HG03342 (cell line): Measurements from ENCODE around the gene TTN.
"Not testable (repeated sequence)": the region's sequence is repeated elsewhere in the genome, so short reads cannot be mapped to it uniquely, and the experiment has no call there.

ENCODE experiments used
- ATAC-seq: cut with Tn5 transposase; IDR thresholded peaks from one replicate; pipeline ENCODE4 v1.9.1; 2021; ENCODE audit warnings: mild to moderate bottlenecking, moderate library complexity; ENCODE audit not compliant: unreplicated experiment

TTN gene

DNA sequence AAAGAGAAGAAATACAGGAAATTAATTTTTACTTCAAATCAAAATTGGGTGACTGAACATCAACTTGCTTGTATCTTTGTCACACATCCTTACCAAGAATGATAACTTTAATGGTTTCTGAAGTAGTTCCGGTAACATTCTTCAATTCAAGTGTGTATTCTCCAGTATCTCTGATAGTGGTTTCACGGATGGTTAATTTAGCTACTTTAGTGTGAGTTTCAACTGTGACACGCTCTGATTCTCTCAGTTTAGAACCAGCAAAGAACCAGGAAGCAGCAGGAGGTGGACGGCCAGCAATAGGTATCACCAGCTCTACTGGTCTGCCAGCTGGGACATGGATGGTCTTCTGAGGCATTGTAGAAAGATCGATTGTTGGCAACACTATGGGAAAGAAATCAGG is 264.7 kb downstream of the TTN start:
- ATAC-seq: no peak

DNA sequence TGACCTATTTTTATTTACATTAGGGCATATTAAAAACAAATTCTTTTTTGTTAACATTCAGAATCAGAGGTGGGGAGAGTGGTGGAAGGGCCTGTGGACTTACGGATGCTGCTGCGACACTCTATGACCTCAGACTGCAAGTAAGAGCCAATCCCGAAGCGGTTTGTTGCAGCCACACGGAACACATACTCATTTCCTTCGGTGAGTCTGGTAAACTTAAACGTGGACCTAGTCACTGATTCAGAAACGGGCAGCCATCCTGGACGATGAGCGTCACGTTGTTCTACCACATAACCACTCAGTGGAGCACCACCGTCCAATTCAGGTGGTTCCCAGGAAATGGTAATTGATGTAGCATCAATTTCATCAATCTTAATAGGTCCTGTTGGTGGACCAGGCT is 265.1 kb downstream of the TTN start:
- ATAC-seq: no peak

- no peak for ATAC-seq
Measured at GRCh38 chr2:178536037-178536436, 271.2 kb downstream of the TTN start.

DNA sequence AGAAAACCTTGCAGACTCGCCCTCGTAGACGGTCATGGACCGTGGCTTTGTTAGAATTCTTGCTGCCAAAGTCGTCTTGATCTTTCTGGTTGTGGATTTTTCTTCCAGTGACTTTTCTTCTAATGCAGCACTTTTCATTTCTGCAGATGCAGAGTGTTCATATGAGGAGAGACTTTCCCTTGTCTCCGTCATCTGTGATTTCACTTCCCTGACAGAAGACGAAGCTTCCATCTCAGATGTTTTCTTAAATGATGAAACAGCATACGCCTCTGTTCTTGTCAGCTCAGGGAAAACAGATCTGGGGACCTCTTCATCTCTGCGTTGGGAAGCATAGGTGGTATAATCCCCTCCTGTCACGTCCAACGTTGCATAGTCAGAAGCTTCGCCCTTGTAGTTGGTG is 276.1 kb downstream of the TTN start:
- no peak for ATAC-seq

DNA sequence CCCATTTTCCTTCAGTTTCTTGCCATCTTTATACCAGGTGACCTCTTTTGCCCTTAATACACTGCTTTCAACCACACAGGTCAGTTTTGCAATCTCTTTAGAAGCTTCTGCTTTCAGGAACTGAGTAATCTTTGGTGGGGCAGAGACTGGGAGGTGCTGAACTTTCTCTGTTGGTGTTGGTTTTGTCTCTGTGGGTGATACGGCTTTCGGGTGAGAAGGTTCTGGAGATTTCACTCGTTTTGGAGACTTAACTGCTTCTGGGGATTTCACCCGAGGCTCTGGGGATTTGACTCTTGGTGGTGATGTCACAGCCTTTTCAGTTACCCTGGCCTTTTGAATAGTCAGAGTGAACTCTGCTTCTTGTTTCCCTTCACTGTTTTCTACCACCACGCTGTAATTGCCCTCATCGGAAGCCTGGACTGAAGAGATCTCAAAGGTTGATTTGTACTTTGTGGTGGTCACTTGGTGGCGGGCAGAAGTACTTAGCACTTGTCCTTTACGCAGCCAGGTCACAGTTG is 276.5 kb downstream of the TTN start:
- ATAC-seq: peak; percentile 94

GRCh38 chr2:178530131-178530530 is 277.1 kb downstream of the TTN start:
- ATAC-seq: no peak

GRCh38 chr2:178529194-178529593 is 278.0 kb downstream of the TTN start:
- ATAC-seq: no peak

- ATAC-seq: no peak
Measured at GRCh38 chr2:178528647-178529046, 278.6 kb downstream of the TTN start.

- ATAC-seq: no peak
Measured at GRCh38 chr2:178527592-178527991, 279.6 kb downstream of the TTN start.

- no peak for ATAC-seq
Measured at GRCh38 chr2:178526256-178526655, 281.0 kb downstream of the TTN start.

DNA sequence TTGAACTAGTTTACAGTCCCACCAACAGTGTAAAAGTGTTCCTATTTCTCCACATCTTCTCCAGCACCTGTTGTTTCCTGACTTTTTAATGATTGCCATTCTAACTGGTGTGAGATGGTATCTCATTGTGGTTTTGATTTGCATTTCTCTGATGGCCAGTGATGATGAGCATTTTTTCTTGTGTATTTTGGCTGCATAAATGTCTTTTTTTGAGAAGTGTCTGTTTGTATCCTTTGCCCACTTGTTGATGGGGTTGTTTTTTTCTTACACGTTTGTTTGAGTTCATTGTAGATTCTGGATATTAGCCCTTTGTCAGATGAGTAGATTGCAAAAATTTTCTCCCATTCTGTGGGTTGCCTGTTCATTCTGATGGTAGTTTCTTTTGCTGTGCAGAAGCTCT is 281.8 kb downstream of the TTN start:
- ATAC-seq: not testable (repeated sequence)

DNA sequence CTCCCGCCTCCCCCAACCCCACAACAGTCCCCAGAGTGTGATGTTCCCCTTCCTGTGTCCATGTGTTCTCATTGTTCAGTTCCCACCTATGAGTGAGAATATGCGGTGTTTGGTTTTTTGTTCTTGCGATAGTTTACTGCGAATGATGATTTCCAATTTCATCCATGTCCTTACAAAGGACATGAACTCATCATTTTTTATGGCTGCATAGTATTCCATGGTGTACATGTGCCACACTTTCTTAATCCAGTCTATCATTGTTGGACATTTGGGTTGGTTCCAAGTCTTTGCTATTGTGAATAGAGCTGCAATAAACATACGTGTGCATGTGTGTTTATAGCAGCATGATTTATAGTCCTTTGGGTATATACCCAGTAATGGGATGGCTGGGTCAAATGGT is 282.2 kb downstream of the TTN start:
- ATAC-seq: not testable (repeated sequence)

DNA sequence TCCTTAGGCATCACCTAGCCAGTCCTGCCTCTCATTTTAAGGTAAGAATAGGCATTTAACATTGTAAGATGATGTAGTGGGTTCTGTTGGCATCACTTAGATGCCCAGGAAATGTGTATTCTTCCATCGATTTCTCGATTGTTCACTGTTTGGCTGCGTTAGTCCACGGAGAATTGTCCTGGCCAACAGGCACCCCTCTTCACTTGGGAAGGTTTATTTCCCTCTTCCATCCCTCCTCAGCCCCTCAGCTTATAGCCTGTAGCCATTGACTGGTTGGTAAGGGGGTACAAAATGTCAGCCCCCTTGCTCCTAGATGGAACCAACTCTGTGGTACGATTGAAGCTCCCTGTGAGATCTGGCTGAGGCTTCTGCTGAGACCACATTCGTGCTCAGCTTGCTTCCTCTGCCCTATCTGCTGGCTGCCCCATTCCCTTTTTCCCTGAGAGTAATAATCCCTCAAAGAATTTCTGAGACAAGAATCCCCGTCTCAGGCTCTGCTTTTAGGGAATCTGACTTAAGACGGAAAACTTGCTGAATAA is 283.6 kb downstream of the TTN start:
- peak; percentile 2 for ATAC-seq

DNA sequence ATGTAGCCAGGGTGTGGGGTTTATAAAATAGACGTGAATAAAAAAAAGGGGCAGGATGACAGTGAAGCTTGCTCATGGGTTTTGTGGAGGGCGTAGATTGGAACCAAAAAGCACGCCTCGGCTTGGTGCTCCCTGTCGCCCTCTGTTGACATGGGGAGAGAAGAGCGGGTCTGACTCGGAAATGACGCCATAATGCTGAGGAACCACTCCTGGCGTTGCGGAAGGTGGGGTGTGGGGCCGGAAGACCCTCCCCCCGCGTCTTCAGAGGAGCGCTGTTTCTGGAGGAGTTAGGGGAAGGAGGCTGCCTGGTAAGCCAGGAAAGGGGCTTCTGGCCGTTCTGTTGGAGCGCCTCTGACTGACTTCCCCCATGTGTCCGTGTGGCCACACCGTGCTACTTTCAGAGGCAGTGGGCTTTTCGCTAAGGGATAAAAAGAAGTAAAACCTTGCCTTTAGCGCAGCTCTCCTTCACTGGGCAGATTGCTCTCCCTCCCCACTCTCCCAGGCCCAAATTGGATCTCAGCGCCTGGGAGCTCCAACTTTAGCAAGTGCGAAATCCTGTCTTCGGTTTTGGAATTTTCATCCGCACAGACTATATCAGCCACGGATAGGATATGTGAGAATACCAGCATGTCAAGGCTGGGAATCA is 284.1 kb downstream of the TTN start:
- peak; percentile 95 for ATAC-seq

GRCh38 chr2:178521304-178522150 is 285.7 kb downstream of the TTN start:
- no peak for ATAC-seq

- no peak for ATAC-seq
Measured at GRCh38 chr2:178517496-178517895, 289.7 kb downstream of the TTN start.

DNA sequence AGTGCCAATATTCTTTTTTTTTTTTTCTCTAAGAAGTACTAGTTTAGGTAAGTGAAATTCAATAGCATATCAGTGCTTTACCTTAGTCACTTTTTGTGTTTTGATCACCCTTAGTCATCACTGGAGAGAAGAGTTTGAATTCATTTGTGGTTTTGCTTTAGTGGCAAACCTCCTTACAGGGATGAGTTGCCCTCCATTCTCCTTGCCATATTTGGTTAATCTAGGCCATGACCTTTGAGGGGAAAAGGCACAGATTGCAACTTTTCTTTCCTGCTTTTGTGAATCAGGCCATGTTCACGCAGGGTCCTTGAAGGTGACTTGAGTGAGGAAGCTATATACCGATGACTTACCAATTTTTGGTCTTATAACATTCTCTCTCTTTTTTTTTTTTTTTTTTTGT is 292.6 kb downstream of the TTN start:
- ATAC-seq: no peak

GRCh38 chr2:178513876-178514275 is 293.3 kb downstream of the TTN start:
- ATAC-seq: no peak

DNA sequence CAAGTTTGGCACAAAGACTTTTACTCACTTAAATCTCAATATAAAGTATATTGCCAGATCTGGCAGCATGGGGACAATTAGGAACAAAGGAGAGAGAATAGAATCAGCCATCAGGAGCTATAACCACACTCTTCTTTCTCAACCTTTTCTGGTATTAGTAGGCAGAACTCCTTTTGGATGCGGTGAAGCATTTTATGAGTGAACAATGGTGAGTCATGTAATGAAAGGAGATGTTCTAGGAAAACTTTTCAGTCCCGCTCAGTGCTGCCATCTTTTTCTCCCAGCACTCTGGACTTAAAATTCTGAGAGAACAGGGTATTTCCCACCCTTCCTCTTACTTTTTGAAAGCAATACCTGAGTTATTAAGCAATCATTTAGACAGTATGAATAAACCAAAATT is 294.7 kb downstream of the TTN start:
- ATAC-seq: no peak

- no peak for ATAC-seq
Measured at GRCh38 chr2:178510384-178510783, 296.8 kb downstream of the TTN start.

DNA sequence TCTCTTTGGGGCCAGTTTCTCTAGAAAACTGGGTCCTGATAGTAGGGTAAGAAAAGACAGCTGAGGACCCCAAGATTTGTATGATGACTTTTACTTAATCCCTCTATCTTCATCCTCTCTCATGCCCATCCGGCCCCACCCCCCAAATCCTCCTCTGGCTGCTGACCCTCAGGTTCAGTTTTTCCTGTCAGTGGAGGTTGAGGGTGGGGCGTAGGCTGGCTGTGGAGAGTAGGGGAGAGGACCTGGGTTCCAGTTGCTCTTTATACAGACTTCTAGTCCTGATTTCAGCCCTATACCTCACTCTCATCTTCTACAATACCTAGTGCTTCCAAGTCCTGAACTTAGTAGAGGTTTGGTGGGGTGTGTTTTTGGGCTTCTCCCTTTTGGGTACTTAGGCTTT is 298.6 kb downstream of the TTN start:
- ATAC-seq: no peak

DNA sequence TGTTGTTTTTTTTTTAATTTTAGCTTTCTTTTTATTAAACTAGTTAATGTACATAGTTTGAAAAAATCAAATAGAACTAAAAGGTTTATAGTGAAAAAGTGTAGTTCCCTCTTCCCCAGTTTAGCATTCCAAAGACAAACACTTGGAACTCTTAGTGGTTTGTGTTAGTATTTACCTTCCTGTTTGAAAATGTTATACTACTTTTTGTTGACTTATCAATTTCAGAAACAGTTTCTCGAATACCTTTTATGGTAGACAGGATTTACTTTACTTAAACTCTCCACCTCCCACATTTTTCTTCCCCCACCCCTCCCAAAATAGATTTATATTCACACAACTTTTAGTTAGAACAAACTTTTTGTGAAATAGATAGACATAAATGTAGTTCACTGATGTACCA is 300.3 kb downstream of the TTN start:
- ATAC-seq: no peak
